ENCODE results near the gene ANXA5.

DNA sequence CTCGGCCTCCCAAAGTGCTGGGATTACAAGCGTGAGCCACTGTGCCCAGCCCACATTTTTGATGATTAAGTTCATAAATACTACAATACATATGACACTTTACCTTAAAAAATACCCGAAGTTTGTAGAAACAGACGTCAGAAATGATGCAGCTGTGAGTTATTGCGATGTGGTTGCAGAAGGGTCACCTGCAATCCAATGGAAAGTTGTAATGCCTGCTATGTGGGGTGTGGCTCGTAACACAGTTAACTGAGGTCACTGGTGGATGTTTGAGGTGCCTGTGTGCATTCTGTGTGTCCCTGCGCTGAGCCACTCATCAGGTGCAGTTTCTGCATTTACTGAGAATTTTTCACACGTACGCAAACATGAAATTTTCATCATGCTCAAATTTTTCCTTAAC lies 64.1 kb downstream of the ANXA5 start:
- TF ChIP-seq, protein P1, sequence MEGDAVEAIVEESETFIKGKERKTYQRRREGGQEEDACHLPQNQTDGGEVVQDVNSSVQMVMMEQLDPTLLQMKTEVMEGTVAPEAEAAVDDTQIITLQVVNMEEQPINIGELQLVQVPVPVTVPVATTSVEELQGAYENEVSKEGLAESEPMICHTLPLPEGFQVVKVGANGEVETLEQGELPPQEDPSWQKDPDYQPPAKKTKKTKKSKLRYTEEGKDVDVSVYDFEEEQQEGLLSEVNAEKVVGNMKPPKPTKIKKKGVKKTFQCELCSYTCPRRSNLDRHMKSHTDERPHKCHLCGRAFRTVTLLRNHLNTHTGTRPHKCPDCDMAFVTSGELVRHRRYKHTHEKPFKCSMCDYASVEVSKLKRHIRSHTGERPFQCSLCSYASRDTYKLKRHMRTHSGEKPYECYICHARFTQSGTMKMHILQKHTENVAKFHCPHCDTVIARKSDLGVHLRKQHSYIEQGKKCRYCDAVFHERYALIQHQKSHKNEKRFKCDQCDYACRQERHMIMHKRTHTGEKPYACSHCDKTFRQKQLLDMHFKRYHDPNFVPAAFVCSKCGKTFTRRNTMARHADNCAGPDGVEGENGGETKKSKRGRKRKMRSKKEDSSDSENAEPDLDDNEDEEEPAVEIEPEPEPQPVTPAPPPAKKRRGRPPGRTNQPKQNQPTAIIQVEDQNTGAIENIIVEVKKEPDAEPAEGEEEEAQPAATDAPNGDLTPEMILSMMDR (IDR thresholded peaks at IDR 0.05): no peak
- TF ChIP-seq EZH2 (IDR thresholded peaks at IDR 0.05; ENCODE audit: borderline replicate concordance, insufficient read depth, low read depth, low read length, poor library complexity, severe bottlenecking): no peak
